SHP77 treated with DMSO at 0.1 percent for 48 hours (cell line): ENCODE measurements around the gene JAKMIP1.

Experiments used
- DNase-seq: peaks from one replicate; lab custom pipeline; 2025; lab: John Stamatoyannopoulos, UW

The JAKMIP1 gene

DNA sequence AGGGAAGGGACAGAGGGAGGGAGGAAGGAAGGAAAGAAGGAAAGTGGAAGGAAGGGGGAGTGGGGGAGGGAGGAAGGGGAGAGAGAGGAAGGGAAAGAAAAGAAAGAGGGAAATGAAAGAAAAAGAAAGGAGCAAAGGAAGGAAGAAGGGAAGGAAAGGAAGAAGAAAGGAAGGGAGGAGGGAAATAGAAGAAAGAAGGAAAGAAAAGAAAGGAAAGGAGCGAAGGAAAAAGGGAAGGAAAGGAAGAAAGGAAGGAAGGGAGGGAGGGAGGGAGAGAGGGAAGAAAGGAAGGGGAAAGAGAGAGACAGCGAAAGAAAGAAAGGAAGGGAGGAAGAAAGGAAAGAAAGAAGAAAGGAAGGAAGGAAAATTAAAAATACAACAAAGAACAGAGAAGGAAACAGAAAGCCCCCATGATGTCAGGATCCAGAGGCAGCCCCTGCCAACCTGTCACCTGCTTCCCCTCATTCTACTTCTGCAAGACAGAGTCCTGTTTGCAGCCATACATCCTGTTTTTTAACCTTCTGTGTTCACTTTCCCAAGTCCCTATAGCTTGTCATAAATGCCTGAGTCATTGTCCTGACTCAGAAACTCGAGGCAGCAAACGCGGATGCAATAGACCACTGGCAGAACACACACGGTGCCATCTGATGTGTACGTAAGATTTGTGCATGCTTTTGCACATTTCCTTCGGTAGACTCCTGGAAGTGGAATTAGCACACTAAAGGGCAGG, 105.2 kb downstream of the JAKMIP1 start:
- no peak for DNase-seq

DNA sequence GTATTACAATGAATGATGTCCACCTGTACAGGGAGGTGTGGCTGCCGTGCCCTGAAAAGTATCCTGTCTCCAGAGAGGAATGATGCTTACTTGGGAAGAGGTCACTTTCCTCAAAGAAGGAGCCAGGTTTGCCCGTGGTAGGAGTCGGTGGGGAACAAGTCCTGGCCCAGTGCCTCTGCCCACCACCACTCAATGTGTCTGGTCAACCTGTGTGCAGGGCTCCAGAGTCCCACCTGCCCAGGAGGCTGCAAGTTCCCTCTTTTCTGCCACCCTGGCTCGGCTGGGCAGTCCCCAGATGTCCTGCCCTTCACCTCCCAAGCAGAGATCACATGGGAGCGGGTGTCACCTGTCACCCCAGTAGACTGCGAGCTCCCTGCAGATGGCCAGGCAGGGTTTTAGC, 106.7 kb downstream of the JAKMIP1 start:
- no peak for DNase-seq

- no peak for DNase-seq
Observed at GRCh38 chr4:6092971-6093370, 107.4 kb downstream of the JAKMIP1 start.

- DNase-seq: no peak
Observed at GRCh38 chr4:6092131-6092530, 108.2 kb downstream of the JAKMIP1 start.

- DNase-seq: no peak
Observed at GRCh38 chr4:6090931-6091330, 109.4 kb downstream of the JAKMIP1 start.

- no peak for DNase-seq
Observed at GRCh38 chr4:6088950-6089349, 111.4 kb downstream of the JAKMIP1 start.

DNA sequence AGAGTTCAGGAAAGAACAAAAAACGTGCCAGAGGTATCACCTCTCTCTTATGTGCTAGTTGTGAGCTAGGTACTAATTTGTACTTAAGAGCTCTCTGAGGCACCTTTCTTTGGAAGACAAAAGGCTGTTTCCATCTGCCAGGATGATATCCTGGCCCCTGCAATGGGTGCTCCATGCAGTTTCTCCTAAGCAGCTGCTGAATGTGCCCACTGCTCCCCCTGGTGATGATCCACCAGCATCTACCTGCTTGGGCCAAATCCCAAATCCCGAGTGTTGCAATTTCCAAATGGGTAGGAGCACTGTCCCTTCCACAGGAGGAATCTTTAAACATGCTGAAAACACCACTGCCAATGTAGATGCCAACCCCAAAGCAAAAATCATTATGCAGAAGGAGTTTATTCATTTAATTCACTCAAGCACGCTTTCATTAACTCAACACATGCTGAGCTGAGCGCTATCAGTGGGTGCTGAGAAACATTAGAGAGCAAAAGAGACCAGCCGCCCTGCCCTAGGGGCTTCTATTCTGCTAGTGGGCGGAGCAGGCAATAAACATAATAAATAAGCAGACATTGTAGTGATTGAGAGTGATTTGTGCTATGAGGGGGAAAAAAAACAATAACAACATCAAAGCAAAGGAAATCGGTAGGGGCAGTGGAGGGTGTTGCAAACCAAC, 112.5 kb downstream of the JAKMIP1 start:
- DNase-seq: no peak

DNA sequence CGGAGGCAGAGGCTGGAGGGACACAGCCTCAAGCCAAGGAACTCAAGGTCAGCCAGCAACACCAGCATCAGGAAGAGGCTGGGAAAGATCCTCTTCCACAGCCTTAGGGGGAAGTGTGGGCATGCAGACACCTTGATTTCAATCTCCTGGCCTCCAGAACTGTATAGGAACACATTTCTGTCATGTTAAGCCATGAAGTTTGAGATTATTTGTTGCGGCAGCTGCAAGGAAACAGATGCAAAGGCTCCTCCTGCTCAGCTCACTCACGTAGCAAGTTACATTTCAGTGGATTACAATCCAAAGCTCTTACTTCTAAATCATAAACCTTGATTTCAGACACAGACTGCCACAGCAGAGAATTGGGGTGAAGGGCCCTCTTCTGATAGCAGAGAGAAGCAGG, 113.5 kb downstream of the JAKMIP1 start:
- no peak for DNase-seq

- no peak for DNase-seq
Observed at GRCh38 chr4:6085691-6086628, 114.4 kb downstream of the JAKMIP1 start.

DNA sequence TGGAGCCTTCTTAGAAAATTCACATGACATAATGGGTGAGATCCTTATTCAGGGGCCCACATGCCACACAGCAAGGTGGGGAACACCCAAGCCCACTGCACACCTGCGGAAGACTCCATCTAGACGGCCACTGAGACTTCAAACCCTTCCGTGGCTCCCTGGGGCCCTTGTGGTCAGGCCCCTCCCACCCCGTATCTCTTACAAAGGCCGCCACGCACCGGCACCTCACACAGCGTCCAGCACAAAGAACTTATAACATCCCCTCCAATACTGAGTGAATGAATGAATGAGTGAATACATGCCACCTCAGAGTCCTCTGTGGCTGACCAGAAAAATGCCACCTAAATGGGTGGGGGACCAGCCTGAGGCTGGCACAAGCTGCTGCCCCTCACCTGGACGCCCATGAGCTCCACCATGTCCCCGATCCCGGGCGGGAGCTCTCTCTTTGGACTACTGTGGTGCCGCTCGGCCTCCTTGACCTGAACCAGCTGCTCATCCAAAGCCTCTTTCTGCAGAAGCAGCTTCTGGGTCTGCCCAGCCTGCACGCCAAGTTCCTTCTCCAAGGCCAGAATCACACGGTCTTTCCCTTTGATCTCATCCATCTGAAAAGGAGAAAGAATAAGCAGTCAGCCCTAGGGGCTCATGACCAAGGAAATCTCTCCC, 115.2 kb downstream of the JAKMIP1 start:
- DNase-seq: no peak

DNA sequence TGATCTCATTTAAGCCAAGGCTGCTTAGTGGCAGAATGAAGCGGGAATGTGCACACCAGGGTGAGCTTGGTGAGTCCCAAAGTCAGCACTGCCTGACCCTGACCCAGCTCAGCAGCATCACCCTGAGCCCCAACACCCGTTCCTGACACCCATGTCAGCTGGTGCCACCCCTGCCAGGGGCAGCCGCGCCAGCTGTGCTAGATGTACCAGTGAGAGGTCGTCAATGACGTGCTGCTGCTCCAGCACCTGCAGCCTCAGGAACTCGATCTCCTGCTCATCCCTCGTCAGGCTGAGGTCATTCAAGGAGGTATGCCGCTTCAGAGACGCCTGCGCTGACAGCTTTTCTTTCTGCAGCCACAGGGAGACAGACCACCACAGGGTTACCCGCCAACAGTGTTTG, 120.4 kb downstream of the JAKMIP1 start:
- DNase-seq: no peak

DNA sequence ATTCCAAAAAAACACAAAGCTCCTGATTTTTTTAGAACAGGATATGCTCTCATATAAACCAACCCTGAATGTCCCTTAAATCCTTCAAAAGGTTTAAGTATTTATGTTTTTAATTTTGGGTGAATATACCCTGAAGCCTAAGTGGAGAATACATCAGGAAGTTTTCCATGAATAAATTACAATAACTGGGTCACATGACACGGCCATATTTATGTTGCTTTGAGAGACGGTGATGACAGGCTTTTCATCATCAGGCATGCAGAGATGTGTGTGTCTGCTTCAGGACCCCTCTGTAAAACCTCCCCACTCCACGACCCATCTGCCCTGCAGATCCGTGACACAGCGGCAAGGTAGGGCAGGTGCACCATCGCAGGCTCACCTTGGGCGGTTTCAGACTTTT, 121.8 kb downstream of the JAKMIP1 start:
- no peak for DNase-seq

- DNase-seq: no peak
Observed at GRCh38 chr4:6076391-6076790, 124.0 kb downstream of the JAKMIP1 start.

DNA sequence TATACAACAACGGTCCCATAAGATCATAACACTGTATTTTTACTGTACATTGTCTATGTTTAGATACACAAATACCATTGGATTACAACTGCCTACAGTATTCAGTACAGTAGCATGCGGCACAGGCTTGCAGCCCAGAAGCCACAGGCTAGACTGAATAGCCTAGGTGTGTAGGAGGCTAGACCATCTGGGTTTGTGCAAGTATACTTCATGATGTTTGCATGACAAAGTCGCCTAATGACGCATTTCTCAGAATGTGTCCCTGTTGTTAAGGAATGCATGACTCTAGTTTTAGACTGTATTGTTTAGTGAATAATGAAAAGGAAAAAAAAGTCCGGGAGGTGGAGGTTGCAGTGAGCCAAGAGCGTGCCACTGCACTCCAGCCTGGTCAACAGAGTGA, 125.6 kb downstream of the JAKMIP1 start:
- no peak for DNase-seq

GRCh38 chr4:6071959-6072720, 128.2 kb downstream of the JAKMIP1 start:
- no peak for DNase-seq

GRCh38 chr4:6071191-6071958, 129.0 kb downstream of the JAKMIP1 start:
- DNase-seq: no peak

DNA sequence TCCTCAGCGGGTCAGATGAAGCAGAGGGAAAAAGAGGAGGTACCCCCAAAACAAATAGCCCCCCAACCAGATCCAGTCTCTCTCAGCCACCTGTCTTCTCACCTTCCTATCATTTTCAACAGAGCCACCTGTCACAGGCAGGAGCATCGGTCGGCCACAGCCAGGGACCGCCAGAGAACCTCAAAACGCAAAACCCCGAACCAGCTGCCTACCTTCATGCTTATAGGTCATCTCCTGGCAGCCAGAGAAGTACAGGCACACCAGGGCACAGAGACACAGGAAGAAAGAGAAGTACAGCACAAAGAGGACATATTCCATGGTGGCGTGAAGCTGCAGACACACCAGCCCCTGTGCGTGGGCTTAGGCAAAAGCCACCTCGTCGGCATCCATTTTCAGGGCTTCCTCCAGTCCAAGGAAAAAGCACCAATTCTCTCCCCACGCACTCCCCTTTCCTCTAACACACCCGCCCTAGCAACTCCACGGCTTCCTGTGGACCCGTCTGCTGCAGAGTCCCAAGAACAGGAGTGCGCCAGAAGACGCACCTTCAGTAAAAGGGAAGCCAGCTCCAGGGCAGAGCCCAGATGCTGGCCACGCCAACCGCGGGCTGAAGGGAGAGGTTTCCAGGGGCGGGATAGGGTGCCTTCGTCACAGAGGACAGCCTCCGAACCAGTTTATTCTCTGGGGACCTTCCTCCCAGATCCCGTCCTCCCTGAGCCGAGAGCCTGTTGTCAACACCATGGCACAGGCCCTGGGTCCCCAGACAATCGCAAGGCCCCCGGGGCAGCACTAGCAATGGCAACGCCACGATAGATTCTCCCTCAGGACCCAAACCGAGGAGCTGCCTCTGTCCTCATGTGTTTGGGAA, 130.3 kb downstream of the JAKMIP1 start:
- DNase-seq: no peak

GRCh38 chr4:6068986-6069385, 131.4 kb downstream of the JAKMIP1 start:
- DNase-seq: no peak

DNA sequence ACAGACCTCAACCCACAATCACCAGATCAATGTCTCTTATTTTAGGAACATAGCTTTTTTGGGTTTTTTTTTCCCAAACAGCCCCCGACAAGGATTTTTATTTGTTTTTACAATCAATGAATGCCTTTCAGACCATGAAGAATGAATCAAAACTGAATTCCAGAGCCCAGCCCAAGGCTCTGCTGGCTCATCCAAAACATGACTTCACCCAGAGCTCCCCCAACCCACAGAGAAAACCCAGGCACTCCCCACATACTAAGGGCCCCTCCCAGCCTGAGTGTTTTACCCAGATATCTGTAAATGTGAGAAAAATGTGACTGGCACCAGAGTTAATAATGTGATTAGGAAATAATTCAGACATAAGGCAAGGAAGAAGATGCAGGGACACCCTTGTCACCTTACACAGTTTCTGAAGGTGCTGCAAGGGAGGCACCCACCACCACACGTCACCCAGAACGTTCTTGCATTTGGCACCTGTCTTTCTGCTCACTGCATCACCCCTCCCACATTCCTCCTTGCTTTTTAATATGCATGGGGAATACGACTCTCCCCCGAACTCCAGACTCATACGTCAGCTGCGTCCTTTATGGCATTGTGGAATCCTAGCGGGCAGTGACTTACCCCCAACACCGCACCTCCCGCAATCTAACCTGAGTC, 134.3 kb downstream of the JAKMIP1 start:
- DNase-seq: no peak
